AG04449 (cell line): ENCODE results near the gene ACVRL1.

Source experiments
- CTCF ChIA-PET: fragments of 350-600 bp; formaldehyde crosslinking; extraction: SDS; loops from one replicate; lab custom pipeline; 2021; ENCODE audit warnings: antibody characterized with exemption; lab: Yijun Ruan, JAX
- POLR2A ChIA-PET: fragments of 400-600, 350-600 bp; formaldehyde crosslinking; extraction: SDS; loops from one replicate; lab custom pipeline; 2020; ENCODE audit warnings: antibody characterized with exemption, inconsistent platforms; lab: Yijun Ruan, JAX
- DNase-seq: peaks from one replicate; pipeline ENCODE4 v3.0.0-alpha.2; 2010; ENCODE audit warnings: low read depth, low spot score
- H3K4me3 ChIP-seq: 2 replicates; pipeline ENCODE4 v1.5.1; 2011; ENCODE audit warnings: low read depth, mild to moderate bottlenecking, control low read depth, low read length
- TF ChIP-seq, protein P1 (sequence below): IDR thresholded peaks from one replicate; pipeline ENCODE4 v1.5.1; 2011; ENCODE audit warnings: mild to moderate bottlenecking, moderate library complexity, low read length, control low read depth, inconsistent platforms; ENCODE audit not compliant: insufficient read depth; ENCODE audit errors: missing control alignments

ACVRL1 gene

GRCh38 chr12:51868821-51869495 is 38.3 kb upstream of the ACVRL1 start:
- CTCF ChIA-PET: interaction anchor here (0.6 to 1.8 kb wide), 8 partner anchors 8 to 448 kb away, joined by 3 to 8 read pairs (median 4); no protein-coding TSS in a partner anchor
- POLR2A ChIA-PET: no interaction called here
- no peak for DNase-seq
- TF ChIP-seq, protein P1, sequence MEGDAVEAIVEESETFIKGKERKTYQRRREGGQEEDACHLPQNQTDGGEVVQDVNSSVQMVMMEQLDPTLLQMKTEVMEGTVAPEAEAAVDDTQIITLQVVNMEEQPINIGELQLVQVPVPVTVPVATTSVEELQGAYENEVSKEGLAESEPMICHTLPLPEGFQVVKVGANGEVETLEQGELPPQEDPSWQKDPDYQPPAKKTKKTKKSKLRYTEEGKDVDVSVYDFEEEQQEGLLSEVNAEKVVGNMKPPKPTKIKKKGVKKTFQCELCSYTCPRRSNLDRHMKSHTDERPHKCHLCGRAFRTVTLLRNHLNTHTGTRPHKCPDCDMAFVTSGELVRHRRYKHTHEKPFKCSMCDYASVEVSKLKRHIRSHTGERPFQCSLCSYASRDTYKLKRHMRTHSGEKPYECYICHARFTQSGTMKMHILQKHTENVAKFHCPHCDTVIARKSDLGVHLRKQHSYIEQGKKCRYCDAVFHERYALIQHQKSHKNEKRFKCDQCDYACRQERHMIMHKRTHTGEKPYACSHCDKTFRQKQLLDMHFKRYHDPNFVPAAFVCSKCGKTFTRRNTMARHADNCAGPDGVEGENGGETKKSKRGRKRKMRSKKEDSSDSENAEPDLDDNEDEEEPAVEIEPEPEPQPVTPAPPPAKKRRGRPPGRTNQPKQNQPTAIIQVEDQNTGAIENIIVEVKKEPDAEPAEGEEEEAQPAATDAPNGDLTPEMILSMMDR: no peak
- H3K4me3 ChIP-seq: peak overlapping the region; percentile 46

- ChIA-PET POLR2A (no interaction called here), CTCF (interaction anchor here (1.0 to 1.8 kb wide), 7 partner anchors 9 to 449 kb away, joined by 3 to 8 read pairs (median 5); no protein-coding TSS in a partner anchor)
- H3K4me3 ChIP-seq: peak overlapping the region; percentile 46
- TF ChIP-seq, protein P1: no peak
- DNase-seq: no peak
These were observed 37.8 kb upstream of the ACVRL1 start for GRCh38 chr12:51869496-51869865.

GRCh38 chr12:51869931-51870330 is 37.4 kb upstream of the ACVRL1 start:
- ChIA-PET CTCF (interaction anchor here (1.0 to 7.1 kb wide), 9 partner anchors 6 to 449 kb away, joined by 3 to 73 read pairs (median 5); no protein-coding TSS in a partner anchor), POLR2A (no interaction called here)
- no peak overlapping the region for H3K4me3 ChIP-seq
- DNase-seq: no peak
- TF ChIP-seq, protein P1: no peak

DNA sequence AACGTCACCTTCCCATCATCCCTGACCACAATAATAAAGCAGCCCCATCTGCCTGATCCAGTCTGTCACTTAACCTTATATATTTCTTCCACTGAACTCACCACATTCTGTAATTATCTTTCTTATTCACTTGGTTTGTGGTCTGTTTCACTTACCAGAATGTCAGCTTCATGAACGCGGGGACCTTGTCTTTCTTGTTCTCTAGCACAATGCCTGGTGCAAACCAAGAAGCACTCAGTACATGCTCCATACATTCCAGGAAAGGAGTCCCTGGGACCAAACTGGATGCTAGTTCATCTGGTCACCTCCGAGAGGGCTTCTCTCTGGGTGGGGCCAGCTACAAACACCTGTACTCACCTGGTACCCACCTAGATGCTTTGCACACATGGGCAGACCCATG is 36.8 kb upstream of the ACVRL1 start:
- DNase-seq: no peak
- ChIA-PET CTCF (interaction anchor here (1.3 to 7.1 kb wide), 3 partner anchors 7 to 450 kb away, joined by 3 to 73 read pairs (median 8); no protein-coding TSS in a partner anchor), POLR2A (no interaction called here)
- no peak overlapping the region for H3K4me3 ChIP-seq
- TF ChIP-seq, protein P1: no peak

DNA sequence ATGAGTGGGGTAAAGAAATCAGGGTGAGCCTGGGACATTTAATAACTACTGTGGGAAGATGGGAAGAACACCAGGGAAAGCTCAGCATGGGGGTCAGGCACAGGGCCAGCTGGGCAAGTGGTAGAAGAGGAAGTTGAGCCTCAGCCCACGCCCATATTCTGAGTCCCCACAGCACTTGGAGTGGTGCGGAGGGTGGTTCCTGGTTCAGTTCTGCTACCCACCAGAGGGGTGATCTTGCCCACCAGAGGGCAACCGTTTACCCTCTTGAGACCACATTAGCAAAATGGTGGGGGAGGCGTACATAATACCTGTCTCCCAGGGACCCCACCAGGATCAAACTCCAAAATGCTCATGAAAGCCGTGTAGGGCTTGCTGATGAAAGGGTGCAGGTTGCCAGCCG is 36.2 kb upstream of the ACVRL1 start:
- DNase-seq: no peak
- ChIA-PET CTCF (interaction anchor here (0.9 to 7.1 kb wide), 5 partner anchors 8 to 450 kb away, joined by 3 to 147 read pairs (median 3); partner anchors contain the start of gene SLC4A8), POLR2A (no interaction called here)
- no peak overlapping the region for H3K4me3 ChIP-seq
- TF ChIP-seq, protein P1: no peak

DNA sequence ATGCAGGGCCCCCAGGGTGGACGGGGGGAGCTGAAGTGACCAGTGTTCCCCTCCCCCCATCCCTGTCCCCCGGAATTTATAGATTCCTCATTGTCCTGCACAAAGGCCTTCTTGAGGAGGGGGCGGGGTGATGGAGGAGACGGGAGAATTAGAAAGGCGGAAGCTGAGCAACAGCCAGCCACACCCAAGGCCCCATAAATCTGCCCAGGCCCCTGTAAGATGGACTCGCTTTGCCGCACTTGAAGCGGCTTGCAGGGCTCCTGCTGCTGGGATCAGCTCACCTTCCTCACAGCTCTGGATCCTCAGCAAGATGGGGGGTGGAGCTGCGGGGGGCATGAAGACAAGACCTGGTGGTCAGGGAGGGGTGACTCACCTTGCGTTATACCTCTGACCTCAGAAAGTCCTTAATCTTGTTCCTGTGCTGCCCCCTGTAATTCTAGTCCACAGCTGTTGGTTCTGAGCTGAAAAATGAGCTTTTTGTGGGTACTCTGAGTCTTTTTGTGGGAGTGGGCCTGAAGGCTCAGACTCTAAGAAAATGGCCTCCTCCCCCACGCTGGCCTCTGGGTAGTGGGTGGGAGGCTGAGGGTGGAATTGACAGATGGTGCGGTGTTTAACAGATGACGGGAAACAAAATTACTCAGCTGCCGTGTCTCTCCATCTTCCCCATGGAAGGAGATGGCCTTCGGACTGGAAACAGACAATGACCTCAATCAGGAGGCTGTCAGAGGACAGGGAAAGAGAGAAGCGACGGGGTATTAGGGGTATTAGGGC is 35.2 kb upstream of the ACVRL1 start:
- no peak for DNase-seq
- ChIA-PET POLR2A (no interaction called here), CTCF (interaction anchor here (0.9 to 7.1 kb wide), 6 partner anchors 9 to 458 kb away, joined by 3 to 147 read pairs (median 28); partner anchors contain the start of gene SLC4A8)
- TF ChIP-seq, protein P1: no peak
- H3K4me3 ChIP-seq: no peak overlapping the region
